Astrocyte of the cerebellum (primary cell): ENCODE results near the gene EIPR1.

Source experiments
- DNase-seq: peaks from one replicate; pipeline ENCODE4 v3.0.0-alpha.2; 2011; ENCODE audit warnings: low read depth
- H3K4me3 ChIP-seq: 2 replicates; pipeline ENCODE4 v1.5.1; 2011; ENCODE audit warnings: mild to moderate bottlenecking, low read depth, low read length, moderate library complexity
- in situ Hi-C: cut with HindIII; loops from 2 replicates; pipeline ENCODE4 v1.10.0; 2017; ENCODE audit warnings: low sequenced_read_pairs
- TF ChIP-seq, protein P1 (sequence below): IDR thresholded peaks from 2 replicates; pipeline ENCODE4 v1.5.1; 2012; ENCODE audit warnings: low read length, low read depth, moderate library complexity, mild to moderate bottlenecking; ENCODE audit errors: missing control alignments

The EIPR1 gene

GRCh38 chr2:3317277-3317685 is 60.3 kb downstream of the EIPR1 start:
- in situ Hi-C loops, result no loop called here
- TF ChIP-seq, protein P1, sequence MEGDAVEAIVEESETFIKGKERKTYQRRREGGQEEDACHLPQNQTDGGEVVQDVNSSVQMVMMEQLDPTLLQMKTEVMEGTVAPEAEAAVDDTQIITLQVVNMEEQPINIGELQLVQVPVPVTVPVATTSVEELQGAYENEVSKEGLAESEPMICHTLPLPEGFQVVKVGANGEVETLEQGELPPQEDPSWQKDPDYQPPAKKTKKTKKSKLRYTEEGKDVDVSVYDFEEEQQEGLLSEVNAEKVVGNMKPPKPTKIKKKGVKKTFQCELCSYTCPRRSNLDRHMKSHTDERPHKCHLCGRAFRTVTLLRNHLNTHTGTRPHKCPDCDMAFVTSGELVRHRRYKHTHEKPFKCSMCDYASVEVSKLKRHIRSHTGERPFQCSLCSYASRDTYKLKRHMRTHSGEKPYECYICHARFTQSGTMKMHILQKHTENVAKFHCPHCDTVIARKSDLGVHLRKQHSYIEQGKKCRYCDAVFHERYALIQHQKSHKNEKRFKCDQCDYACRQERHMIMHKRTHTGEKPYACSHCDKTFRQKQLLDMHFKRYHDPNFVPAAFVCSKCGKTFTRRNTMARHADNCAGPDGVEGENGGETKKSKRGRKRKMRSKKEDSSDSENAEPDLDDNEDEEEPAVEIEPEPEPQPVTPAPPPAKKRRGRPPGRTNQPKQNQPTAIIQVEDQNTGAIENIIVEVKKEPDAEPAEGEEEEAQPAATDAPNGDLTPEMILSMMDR, result no peak
- H3K4me3 ChIP-seq, result no peak overlapping the region
- no peak for DNase-seq

- H3K4me3 ChIP-seq, result no peak overlapping the region
- no peak for DNase-seq
- in situ Hi-C loops, result no loop called here
- TF ChIP-seq, protein P1, result no peak
These were observed 61.0 kb downstream of the EIPR1 start for GRCh38 chr2:3316456-3317276.

DNA sequence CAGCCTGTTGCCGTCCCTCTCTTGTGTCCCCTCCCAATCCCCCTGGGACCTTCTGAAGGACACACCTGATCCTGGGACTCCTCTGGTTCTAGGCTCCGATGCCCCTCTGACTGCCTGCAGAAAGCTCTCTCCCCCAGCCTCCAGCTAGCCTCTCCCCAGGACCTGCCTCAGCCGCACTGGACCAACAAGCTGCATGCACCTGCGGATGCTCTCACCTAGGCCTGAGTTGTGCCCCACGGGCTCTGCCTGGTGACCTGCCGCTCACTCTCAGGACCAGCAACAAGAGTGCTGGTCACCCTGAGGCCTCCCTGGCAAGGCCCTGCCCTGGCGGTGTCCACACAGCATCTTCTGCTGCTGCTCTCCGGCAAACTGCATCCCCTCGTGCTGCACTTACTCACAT is 63.0 kb downstream of the EIPR1 start:
- H3K4me3 ChIP-seq, result no peak overlapping the region
- TF ChIP-seq, protein P1, result no peak
- no peak for DNase-seq
- in situ Hi-C loops, result no loop called here

GRCh38 chr2:3313781-3314375 is 63.7 kb downstream of the EIPR1 start:
- no peak overlapping the region for H3K4me3 ChIP-seq
- in situ Hi-C loops, result no loop called here
- TF ChIP-seq, protein P1, result no peak
- no peak for DNase-seq

DNA sequence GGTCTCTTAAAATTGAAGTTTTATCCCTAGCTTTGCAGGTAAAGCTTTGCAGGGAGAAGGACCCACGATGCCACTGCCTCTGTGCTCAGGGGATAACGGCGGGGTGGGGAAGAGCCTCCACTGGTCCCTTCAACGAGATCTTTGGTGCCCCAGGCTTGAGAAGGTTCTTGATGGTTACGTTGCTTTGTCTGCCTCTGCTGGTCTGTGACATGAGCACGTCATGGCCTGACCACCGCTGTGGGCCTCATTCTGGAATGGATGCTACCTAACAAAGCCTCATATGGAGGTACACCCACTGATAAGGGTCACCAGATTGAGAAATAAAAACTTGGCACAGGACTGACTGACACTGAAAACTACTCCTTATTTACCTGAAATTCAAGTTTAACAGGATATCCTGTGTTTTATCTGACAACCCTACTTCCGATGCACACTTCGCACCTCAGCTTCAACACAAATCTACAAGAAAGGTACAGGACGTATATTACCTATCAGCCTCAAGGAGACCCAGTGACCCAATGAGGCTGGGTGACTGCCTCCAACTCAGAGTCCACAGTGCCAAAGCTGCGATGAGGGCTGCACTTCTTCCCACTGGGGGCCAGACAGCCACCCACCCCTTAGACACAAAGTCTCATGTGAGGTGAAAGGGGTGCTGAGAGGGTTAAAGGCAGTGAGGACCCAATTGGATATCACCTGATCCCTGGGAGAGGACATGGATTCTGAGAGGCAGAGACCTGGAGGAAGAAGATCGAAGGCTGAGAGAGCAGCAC is 64.9 kb downstream of the EIPR1 start:
- in situ Hi-C loops, result no loop called here
- no peak for DNase-seq

DNA sequence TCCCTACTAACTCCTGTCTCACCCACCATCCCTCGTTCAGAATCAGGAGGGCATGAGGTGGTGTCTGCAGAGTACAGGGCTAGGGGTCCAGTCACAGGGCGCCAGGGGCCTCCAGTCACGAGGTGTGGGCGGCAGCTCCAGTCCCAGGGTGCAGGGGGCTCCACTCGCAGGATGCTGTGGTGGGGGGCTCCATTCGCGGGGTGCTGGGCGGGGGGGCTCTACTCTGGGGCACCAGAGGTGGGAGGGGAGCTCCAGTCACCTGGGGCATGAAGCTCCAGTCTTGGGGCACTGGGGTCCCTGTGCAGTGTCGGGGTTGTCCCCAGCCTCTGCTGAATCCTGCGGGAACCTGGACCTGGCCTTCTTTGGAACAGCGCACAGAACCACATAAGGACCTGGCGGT is 66.0 kb downstream of the EIPR1 start:
- no peak overlapping the region for H3K4me3 ChIP-seq
- DNase-seq, result no peak
- TF ChIP-seq, protein P1, result no peak
- in situ Hi-C loops, result no loop called here

More for the DNA sequence above, 64.9 kb downstream of the EIPR1 start:
- TF ChIP-seq, protein P1, result no peak
- no peak overlapping the region for H3K4me3 ChIP-seq
